K562 (cell line): ENCODE measurements around the gene CD3D. TPM values are rescaled to one million over a fixed set of nuclear protein-coding genes. Genes with fewer than 3 reads are reported as not detected.
A peak's percentile ranks its signal among the peaks of the same experiment; 100 is the strongest.

Experiments used
- ATAC-seq: fragments of 200-7000 bp; cut with Tn5 transposase; 3 replicates; pipeline ENCODE4 v1.9.1; 2020; ENCODE audit warnings: moderate library complexity
- BruUV-seq: library from RNA; stranded (reverse); fragments of 400-500 nt; replicated peaks from 2 replicates; lab custom pipeline; 2021; lab: Mats Ljungman, UMichigan
- CTCF ChIA-PET: fragments of 300-600 bp; formaldehyde crosslinking; extraction: SDS; loops from one replicate; lab custom pipeline; 2021; ENCODE audit warnings: low intra/inter-chr PET ratio; lab: Yijun Ruan, JAX
- POLR2A ChIA-PET: fragments of 300-600, 350-650 bp; sonication (Branson Sonifier 250); formaldehyde crosslinking; extraction: SDS; loops from one replicate; lab custom pipeline; 2021; ENCODE audit warnings: antibody characterized with exemption, inconsistent platforms; lab: Yijun Ruan, JAX
- DNase-seq, 4 experiments: peaks; one replicate each; pipeline versions ENCODE4 v3.0.0 to v3.0.0-alpha.2; 2011 to 2018; ENCODE audit warnings: low spot score in 3 of 4, mixed read lengths in 3 of 4; ENCODE audit errors: extremely low read depth in 1 of 4
- FAIRE-seq: peaks from 2 replicates; lab custom pipeline; 2011; peaks lifted over from hg19 to GRCh38; lab: Jason Lieb, UNC
- H2AFZ ChIP-seq: 2 replicates; pipeline ENCODE4 v1.6.0; 2011; ENCODE audit warnings: low read depth, low read length, control low read depth, inconsistent platforms
- H3K27ac ChIP-seq: fragments of 200-600 bp; 3 replicates; pipeline ENCODE4 v1.8.0; 2011; ENCODE audit warnings: low read depth, mild to moderate bottlenecking, control low read depth, inconsistent platforms, low read length, moderate library complexity, mixed read lengths; ENCODE audit errors: extremely low read depth
- H3K27me3 ChIP-seq, 2 experiments: fragments of 300-600 bp in 1 of 2; 2 replicates in 1 of 2; 3 replicates in 1 of 2; pipeline versions ENCODE4 v1.6.0 to v1.8.0; 2011; ENCODE audit warnings: inconsistent platforms in 2 of 2, low read length in 2 of 2, mild to moderate bottlenecking in 1 of 2, mixed read lengths in 1 of 2, moderate library complexity in 1 of 2; ENCODE audit not compliant: control insufficient read depth in 2 of 2, insufficient read depth in 2 of 2
- H3K36me3 ChIP-seq: fragments of 300-600 bp; 3 replicates; pipeline ENCODE4 v1.8.0; 2011; ENCODE audit warnings: mild to moderate bottlenecking, low read length, inconsistent platforms; ENCODE audit not compliant: control insufficient read depth, insufficient read depth
- H3K4me1 ChIP-seq, 2 experiments: fragments of 200-600 bp in 1 of 2; replicated peaks in 1 of 2; 2 replicates in 1 of 2; 3 replicates in 1 of 2; pipeline versions ENCODE4 v1.5.1 to v1.8.0; 2011; ENCODE audit warnings: inconsistent platforms in 2 of 2, low read length in 2 of 2, mild to moderate bottlenecking in 1 of 2, mixed read lengths in 1 of 2, moderate library complexity in 1 of 2; ENCODE audit not compliant: control insufficient read depth in 2 of 2, insufficient read depth in 2 of 2
- H3K4me2 ChIP-seq: 2 replicates; pipeline ENCODE4 v1.6.1; 2011; ENCODE audit warnings: low read length, control low read depth, inconsistent platforms, mixed read lengths; ENCODE audit not compliant: insufficient read depth
- H3K4me3 ChIP-seq: fragments of 200-600 bp; sonication (generic), shearing (Covaris generic); 2 replicates; pipeline ENCODE4 v1.5.1; 2016; ENCODE audit warnings: control low read depth, inconsistent platforms
- H3K79me2 ChIP-seq: fragments of 200-600 bp; 3 replicates; pipeline ENCODE4 v1.8.0; 2011; ENCODE audit warnings: low read length, inconsistent platforms; ENCODE audit not compliant: control insufficient read depth, insufficient read depth
- H3K9ac ChIP-seq, 2 experiments: 2 replicates each; pipeline versions ENCODE4 v1.6.0 to v1.6.1; 2011; ENCODE audit warnings: low read depth in 2 of 2, low read length in 2 of 2, control low read depth in 1 of 2, inconsistent platforms in 1 of 2, mild to moderate bottlenecking in 1 of 2, mixed read lengths in 1 of 2; ENCODE audit not compliant: insufficient read depth in 1 of 2
- H3K9me1 ChIP-seq: one replicate; pipeline ENCODE4 v1.6.0; 2011; ENCODE audit warnings: inconsistent platforms, mild to moderate bottlenecking, low read length, moderate library complexity; ENCODE audit not compliant: control insufficient read depth, insufficient read depth
- H3K9me3 ChIP-seq: replicated peaks from 2 replicates; pipeline ENCODE4 v1.5.1; 2011; ENCODE audit warnings: low read depth, low read length, inconsistent platforms; ENCODE audit not compliant: control insufficient read depth, insufficient read depth
- H4K20me1 ChIP-seq: replicated peaks from 2 replicates; pipeline ENCODE4 v1.6.1; 2011; ENCODE audit warnings: low read length, inconsistent platforms, mixed read lengths; ENCODE audit not compliant: control insufficient read depth, insufficient read depth
- BCOR ChIP-seq: fragments of 450-650 bp; IDR thresholded peaks from 2 replicates; pipeline ENCODE4 v1.6.1; 2016
- KDM1A ChIP-seq, 2 experiments: fragments of 450-650 bp; IDR thresholded peaks; 2 replicates each; pipeline ENCODE4 v1.6.1; 2016; ENCODE audit warnings: mild to moderate bottlenecking in 2 of 2
- PTBP1 ChIP-seq: fragments of 200-400 bp; formaldehyde crosslinking; IDR thresholded peaks from 2 replicates; pipeline ENCODE4 v1.6.1; 2017; ENCODE audit warnings: low read depth, low read length
- RBM25 ChIP-seq: fragments of 200-400 bp; formaldehyde crosslinking; IDR thresholded peaks from 2 replicates; pipeline ENCODE4 v1.6.1; 2018; ENCODE audit warnings: low read length, low read depth, moderate library complexity; ENCODE audit not compliant: severe bottlenecking
- YY1 ChIP-seq, 3 experiments: IDR thresholded peaks; 2 replicates each; pipeline ENCODE4 v1.6.1; 2011; ENCODE audit warnings: low read length in 2 of 3, mild to moderate bottlenecking in 2 of 3, moderate library complexity in 2 of 3, borderline replicate concordance in 1 of 3, control low read depth in 1 of 3, low read depth in 1 of 3; ENCODE audit not compliant: insufficient read depth in 3 of 3, insufficient replicate concordance in 2 of 3, control insufficient read depth in 1 of 3, insufficient read length in 1 of 3; ENCODE audit errors: extremely low read depth in 1 of 3
- ZNF124 ChIP-seq: sonication (generic); formaldehyde crosslinking; IDR thresholded peaks from 2 replicates; pipeline ENCODE4 v1.8.1; 2022; ENCODE audit warnings: missing genetic modification reagents
- ZNF133 ChIP-seq: fragments of 250-450 bp; sonication (Bioruptor Pico); IDR thresholded peaks from 2 replicates; pipeline ENCODE4 v1.4.0; 2020; ENCODE audit warnings: mild to moderate bottlenecking
- ZNF146 ChIP-seq: IDR thresholded peaks from one replicate; pipeline ENCODE4 v1.6.1; 2018; ENCODE audit warnings: missing compliant biosample characterization; ENCODE audit not compliant: unreplicated experiment
- WGBS: fragments of 100-300 bp; shearing (Covaris generic); methylation state at CpG from one replicate; pipeline ENCODE4 v1.1.6; 2016; ENCODE audit warnings: low coverage, mixed read lengths; ENCODE audit not compliant: insufficient coverage; ENCODE audit errors: missing lambda C conversion rate; 5-methylcytosine and 5-hydroxymethylcytosine counted together
- in situ Hi-C: fragments of 300-500 bp; cut with MboI; formaldehyde crosslinking; loops from 4 replicates; pipeline ENCODE4 v1.15.0; 2018; ENCODE audit warnings: inconsistent platforms, mixed read lengths
- intact Hi-C: fragments of 100-400 bp; cut with micrococcal nuclease; formaldehyde crosslinking; loops from 2 replicates; pipeline ENCODE4 v1.14.2; 2022
- polyA plus RNA-seq, 8 experiments: library from polyadenylated mRNA; depleted of rRNA in 4 of 8; stranded (reverse) in 5 of 8; unstranded in 3 of 8; fragments of >200 nt; fragmentation: Nextera tagmentation in 2 of 8; fragmentation: Illumina TruSeq in 1 of 8; extraction: Ambion mirVana in 2 of 8; extraction: Trizol in 1 of 8; gene quantifications; 2 replicates each; pipeline versions ENCODE4 v1.2.1 to v1.2.3, GENCODE V29; 2011 to 2014; ENCODE audit warnings: inconsistent platforms in 1 of 8, missing spikeins in 1 of 8
- total RNA-seq, 7 experiments: library from RNA; depleted of rRNA in 6 of 7; stranded (reverse); fragments of >200 nt in 6 of 7; fragmentation: Illumina TruSeq in 2 of 7; extraction: Trizol in 2 of 7; gene quantifications; 2 replicates each; pipeline versions ENCODE4 v1.2.1 to v1.2.3, GENCODE V29; 2011 to 2021; ENCODE audit warnings: low replicate concordance in 1 of 7
- TF ChIP-seq, protein P1 (sequence below): fragments of 200-800 bp; sonication (Bioruptor generic); IDR thresholded peaks from 2 replicates; pipeline ENCODE4 v1.6.1; 2017; ENCODE audit warnings: missing genetic modification characterization, missing compliant biosample characterization

CD3D gene
- total and polyA plus RNA-seq, 9 of the 15 experiments (the other 6 are each of a cell fraction or from before 2014, with no cell fraction given) = 36.2 to 238 (median 67.1) TPM

DNA sequence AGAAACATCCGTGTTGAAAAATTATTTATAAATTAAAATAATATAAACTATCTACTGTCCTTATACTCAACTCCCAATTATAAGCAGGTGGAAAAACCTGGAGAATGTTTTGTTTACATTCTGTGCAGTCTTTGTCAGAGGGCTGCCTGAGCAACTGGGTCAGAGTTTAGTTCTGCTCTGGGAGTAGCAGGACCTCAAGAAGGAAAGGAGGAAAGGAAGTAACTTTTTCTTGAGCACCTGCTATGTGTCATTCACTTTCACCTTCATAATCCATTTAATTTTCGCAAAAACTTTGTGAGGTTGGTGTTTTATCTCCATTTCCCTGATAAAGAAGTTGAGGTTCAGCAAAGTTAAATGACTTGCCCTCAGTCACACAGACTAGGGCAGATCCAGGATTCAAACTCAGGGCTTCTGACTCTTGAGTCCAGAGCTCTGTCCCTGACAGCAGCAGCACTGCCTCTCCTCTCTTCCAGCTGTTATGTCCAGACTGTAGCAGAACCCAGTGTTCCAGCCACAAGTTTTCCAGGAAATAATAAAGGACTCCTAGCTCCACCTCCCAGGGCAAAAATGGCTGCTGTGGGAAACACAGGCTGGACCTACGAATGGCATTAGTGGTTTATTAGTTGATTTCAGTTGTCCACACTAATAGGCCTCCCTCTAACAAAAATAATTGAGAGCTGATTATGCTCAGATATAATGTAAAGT is 31.6 kb downstream of the CD3D start:
- no peaks in the 10 kb centered on the region for H3K9me3 ChIP-seq
- BruUV-seq = no TSS peak
- no peak overlapping the region for H3K4me3 ChIP-seq
- intact Hi-C loops (loop anchor here (1.0 to 5.0 kb wide), 2 partner anchors 36 to 113 kb away; no protein-coding TSS in a partner anchor), in situ Hi-C loops (no loop called here)
- peaks cover 6 to 31% of the 10 kb centered on the region in 2 experiments for H3K4me1 ChIP-seq
- FAIRE-seq (peak; percentile 70), DNase-seq (no peak), ATAC-seq (no peak)
- CTCF ChIA-PET = no interaction called here
- POLR2A ChIA-PET = no interaction called here
- H3K9me1 ChIP-seq = peaks cover 3% of the 10 kb centered on the region
- H3K27me3 ChIP-seq = peaks cover 0 to 7% of the 10 kb centered on the region in 2 experiments; a peak in 1 of 5 replicates
- no peak overlapping the region; a peak in 1 of 4 replicates for H3K9ac ChIP-seq
- no peak overlapping the region for H3K4me2 ChIP-seq
- H3K36me3 ChIP-seq = no peaks in the 10 kb centered on the region
- no peaks in the 10 kb centered on the region for H4K20me1 ChIP-seq
- TF ChIP-seq YY1 (IDR thresholded peaks at IDR 0.05; ENCODE audit: borderline replicate concordance in 1 of 3, control insufficient read depth in 1 of 3, extremely low read depth in 1 of 3, insufficient read depth in 3 of 3, insufficient read length in 1 of 3, insufficient replicate concordance in 2 of 3, low read depth in 1 of 3, low read length in 2 of 3) (peak in 1 of 3 experiments; percentile 30), ZNF124 (CRISPR knock-in tag) (no peak)
- H3K27ac ChIP-seq = peak overlapping the region; percentile 8; the same call in 1 of the 3 replicates
- H2AFZ ChIP-seq = peak overlapping the region; percentile 34; the same call in 1 of the 2 replicates
- no peaks in the 10 kb centered on the region for H3K79me2 ChIP-seq
- 24% methylated on average over 3 of the region's 3 CpGs for WGBS

DNA sequence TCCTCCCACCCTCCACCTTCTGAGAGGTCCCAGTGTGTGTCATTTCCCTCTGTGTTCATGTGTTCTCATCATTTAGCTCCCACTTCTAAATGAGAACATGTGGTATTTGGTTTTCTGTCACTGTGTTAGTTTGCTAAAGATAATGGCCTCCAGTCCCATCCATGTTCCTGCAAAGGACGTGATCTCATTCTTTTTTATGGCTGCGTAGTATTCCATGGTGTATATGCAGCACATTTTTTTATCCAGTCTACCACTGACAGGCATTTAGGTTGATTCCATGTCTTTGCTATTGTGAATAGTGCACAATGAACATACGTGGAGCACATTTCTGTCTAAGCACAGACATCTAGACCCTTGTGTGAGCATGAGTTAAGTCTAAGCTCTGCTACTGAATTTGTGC is 32.2 kb downstream of the CD3D start:
- CTCF ChIA-PET = no interaction called here
- no peak overlapping the region for H3K4me2 ChIP-seq

More for the DNA sequence above, 32.2 kb downstream of the CD3D start:
- DNase-seq = no peak
- no TSS peak for BruUV-seq
- Histone ChIP-seq H2AFZ (no peak overlapping the region), H3K79me2 (no peaks in the 10 kb centered on the region), H3K4me3 (no peak overlapping the region), H4K20me1 (no peaks in the 10 kb centered on the region), H3K9me1 (no peaks in the 10 kb centered on the region), H3K9ac (no peak overlapping the region), H3K27ac (no peak overlapping the region), H3K9me3 (no peaks in the 10 kb centered on the region), H3K27me3 (peaks cover 0 to 7% of the 10 kb centered on the region in 2 experiments; a peak in 1 of 5 replicates), H3K4me1 (peaks cover 0 to 25% of the 10 kb centered on the region in 2 experiments; a peak in 4 of 5 replicates), H3K36me3 (no peaks in the 10 kb centered on the region)
- 49% methylated on average over 3 of the region's 3 CpGs for WGBS
- POLR2A ChIA-PET = no interaction called here
- in situ Hi-C loops = no loop called here
- ATAC-seq = no peak
- FAIRE-seq = no peak
- TF ChIP-seq KDM1A (IDR thresholded peaks at IDR 0.05) (peak; percentile 16 to 26; a peak in 1 of 4 replicates), ZNF133 (CRISPR knock-in tag) (no peak), PTBP1 (no peak), BCOR (peak; percentile 47; the same call in 1 of the 2 replicates), RBM25 (peak; percentile 50), ZNF146 (CRISPR knock-in tag) (peak; percentile 99)
- TF ChIP-seq, protein P1, sequence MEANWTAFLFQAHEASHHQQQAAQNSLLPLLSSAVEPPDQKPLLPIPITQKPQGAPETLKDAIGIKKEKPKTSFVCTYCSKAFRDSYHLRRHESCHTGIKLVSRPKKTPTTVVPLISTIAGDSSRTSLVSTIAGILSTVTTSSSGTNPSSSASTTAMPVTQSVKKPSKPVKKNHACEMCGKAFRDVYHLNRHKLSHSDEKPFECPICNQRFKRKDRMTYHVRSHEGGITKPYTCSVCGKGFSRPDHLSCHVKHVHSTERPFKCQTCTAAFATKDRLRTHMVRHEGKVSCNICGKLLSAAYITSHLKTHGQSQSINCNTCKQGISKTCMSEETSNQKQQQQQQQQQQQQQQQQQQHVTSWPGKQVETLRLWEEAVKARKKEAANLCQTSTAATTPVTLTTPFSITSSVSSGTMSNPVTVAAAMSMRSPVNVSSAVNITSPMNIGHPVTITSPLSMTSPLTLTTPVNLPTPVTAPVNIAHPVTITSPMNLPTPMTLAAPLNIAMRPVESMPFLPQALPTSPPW (CRISPR knock-in tag) = no peak
- intact Hi-C loops = loop anchor here (5.0 kb wide), 1 partner anchor 37 kb away; no protein-coding TSS in a partner anchor
